Neural cell (in vitro differentiated cells): Measurements from ENCODE around the gene TMEM79. TPM values are rescaled to one million over a fixed set of nuclear protein-coding genes. Genes with fewer than 3 reads are reported as not detected.

Source experiments
- H2AFZ ChIP-seq: fragments of 200-600, 300-800 bp; sonication (generic), shearing (Covaris generic); 2 replicates; pipeline ENCODE4 v1.6.0; 2014; ENCODE audit warnings: low read depth, mild to moderate bottlenecking, antibody characterized with exemption, low read length, moderate library complexity
- H3F3A ChIP-seq: fragments of 200-600 bp; shearing (Covaris generic); 2 replicates; pipeline ENCODE4 v1.6.1; 2016; ENCODE audit warnings: mild to moderate bottlenecking, moderate library complexity, mixed read lengths, antibody characterized with exemption, low read length; ENCODE audit not compliant: insufficient read depth, poor library complexity, severe bottlenecking
- H3K27ac ChIP-seq: fragments of 200-600, 300-800 bp; sonication (generic), shearing (Covaris generic); 2 replicates; pipeline ENCODE4 v1.5.1; 2014; ENCODE audit warnings: mild to moderate bottlenecking, low read length, moderate library complexity
- H3K27me3 ChIP-seq: fragments of 300-800, 200-600 bp; sonication (generic), shearing (Covaris generic); 2 replicates; pipeline ENCODE4 v1.6.0; 2014; ENCODE audit warnings: mild to moderate bottlenecking, low read depth, low read length, moderate library complexity; ENCODE audit not compliant: insufficient read depth
- H3K36me3 ChIP-seq: fragments of 300-800, 200-600 bp; sonication (generic), shearing (Covaris generic); 2 replicates; pipeline ENCODE4 v1.5.1; 2014; ENCODE audit warnings: mild to moderate bottlenecking, antibody characterized with exemption, low read length, moderate library complexity; ENCODE audit not compliant: insufficient read depth
- H3K4me2 ChIP-seq: fragments of 300-800, 200-600 bp; sonication (generic), shearing (Covaris generic); 2 replicates; pipeline ENCODE4 v1.6.0; 2014; ENCODE audit warnings: mild to moderate bottlenecking, low read length
- H3K4me3 ChIP-seq: fragments of 300-800, 200-600 bp; sonication (generic), shearing (Covaris generic); 2 replicates; pipeline ENCODE4 v1.5.1; 2014; ENCODE audit warnings: mild to moderate bottlenecking, low read length, moderate library complexity
- H3K79me2 ChIP-seq: fragments of 200-600 bp; shearing (Covaris generic); replicated peaks from 2 replicates; pipeline ENCODE4 v1.6.0; 2014; ENCODE audit warnings: mild to moderate bottlenecking, low read length, moderate library complexity; ENCODE audit not compliant: insufficient read depth
- H3K9ac ChIP-seq: fragments of 300-800, 200-600 bp; sonication (generic), shearing (Covaris generic); 2 replicates; pipeline ENCODE4 v1.6.1; 2016; ENCODE audit warnings: mild to moderate bottlenecking, low read length, mixed read lengths
- H3K9me2 ChIP-seq: fragments of 200-600 bp; shearing (Covaris generic); 2 replicates; pipeline ENCODE4 v1.6.1; 2016; ENCODE audit warnings: mild to moderate bottlenecking, low read length, mixed read lengths; ENCODE audit not compliant: insufficient read depth
- H3K9me3 ChIP-seq: fragments of 200-600, 300-800 bp; sonication (generic), shearing (Covaris generic); 2 replicates; pipeline ENCODE4 v1.6.1; 2016; ENCODE audit warnings: mild to moderate bottlenecking, mixed run types, low read length, moderate library complexity, mixed read lengths
- H4K20me1 ChIP-seq: fragments of 200-600 bp; shearing (Covaris generic); 2 replicates; pipeline ENCODE4 v1.6.1; 2016; ENCODE audit warnings: mild to moderate bottlenecking, mixed run types; ENCODE audit not compliant: insufficient read depth
- CTCF ChIP-seq: fragments of 450-650 bp; IDR thresholded peaks from 2 replicates; pipeline ENCODE4 v1.5.1; 2014; ENCODE audit warnings: antibody characterized with exemption, mild to moderate bottlenecking, moderate library complexity; ENCODE audit not compliant: poor library complexity, severe bottlenecking
- EP300 ChIP-seq: fragments of 450-650 bp; conservative IDR thresholded peaks from 2 replicates; pipeline ENCODE4 v1.6.1; 2014; ENCODE audit warnings: antibody characterized with exemption, mild to moderate bottlenecking, moderate library complexity; ENCODE audit not compliant: poor library complexity, severe bottlenecking
- EZH2 ChIP-seq: fragments of 200-600, 300-800 bp; shearing (Covaris generic), sonication (generic); IDR thresholded peaks from 2 replicates; pipeline ENCODE4 v1.6.1; 2014; ENCODE audit warnings: antibody characterized with exemption, low read length, borderline replicate concordance, mild to moderate bottlenecking; ENCODE audit not compliant: insufficient read depth, poor library complexity, severe bottlenecking
- MXI1 ChIP-seq: fragments of 450-650 bp; conservative IDR thresholded peaks from 2 replicates; pipeline ENCODE4 v1.6.1; 2014; ENCODE audit warnings: antibody characterized with exemption, mild to moderate bottlenecking; ENCODE audit not compliant: poor library complexity, severe bottlenecking
- POLR2AphosphoS5 ChIP-seq: IDR thresholded peaks from 2 replicates; pipeline ENCODE4 v1.6.1; 2012
- RAD21 ChIP-seq: fragments of 450-650 bp; conservative IDR thresholded peaks from 2 replicates; pipeline ENCODE4 v1.6.1; 2014; ENCODE audit warnings: antibody characterized with exemption, mild to moderate bottlenecking, moderate library complexity
- SMC3 ChIP-seq: fragments of 450-650 bp; conservative IDR thresholded peaks from 2 replicates; pipeline ENCODE4 v1.6.1; 2014; ENCODE audit warnings: antibody characterized with exemption, mild to moderate bottlenecking, moderate library complexity; ENCODE audit not compliant: poor library complexity
- TAF1 ChIP-seq: IDR thresholded peaks from 2 replicates; pipeline ENCODE4 v1.6.1; 2012; ENCODE audit warnings: low read depth
- polyA plus RNA-seq: library from polyadenylated mRNA; depleted of rRNA; stranded (reverse); fragments of >200 nt; gene quantifications from 2 replicates; pipeline ENCODE4 v1.2.3, GENCODE V29; 2014
- TF ChIP-seq, protein P1 (sequence below): IDR thresholded peaks from 2 replicates; pipeline ENCODE4 v1.6.1; 2012; ENCODE audit warnings: borderline replicate concordance

The TMEM79 gene
- polyA plus RNA-seq, 1 donor from 2014 or later: 6.8 TPM

DNA sequence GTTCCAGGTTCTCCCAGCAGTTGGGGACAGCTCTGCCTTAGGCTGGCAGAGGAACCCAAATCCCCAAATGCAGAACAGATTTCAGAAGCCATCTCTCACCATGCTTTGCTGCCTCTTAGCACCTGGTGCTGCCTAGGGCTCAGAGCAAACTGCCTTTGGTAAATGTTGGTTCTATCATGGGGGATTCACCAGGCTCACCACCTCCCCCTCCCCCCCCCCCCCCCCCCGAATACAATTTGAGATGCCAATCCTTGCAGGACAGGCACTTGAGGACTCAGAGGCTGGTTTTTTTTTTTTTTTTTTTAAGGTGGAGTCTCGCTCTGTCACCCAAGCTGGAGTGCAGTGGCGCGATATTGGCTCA is 35.8 kb upstream of the TMEM79 start:
- H3K36me3 ChIP-seq: no peaks in the 10 kb centered on the region
- H3K9ac ChIP-seq: no peak overlapping the region
- H3K4me3 ChIP-seq: no peak overlapping the region
- H3K9me3 ChIP-seq: no peaks in the 10 kb centered on the region
- no peak overlapping the region for H2AFZ ChIP-seq
- TF ChIP-seq MXI1: no peak
- TF ChIP-seq, protein P1, sequence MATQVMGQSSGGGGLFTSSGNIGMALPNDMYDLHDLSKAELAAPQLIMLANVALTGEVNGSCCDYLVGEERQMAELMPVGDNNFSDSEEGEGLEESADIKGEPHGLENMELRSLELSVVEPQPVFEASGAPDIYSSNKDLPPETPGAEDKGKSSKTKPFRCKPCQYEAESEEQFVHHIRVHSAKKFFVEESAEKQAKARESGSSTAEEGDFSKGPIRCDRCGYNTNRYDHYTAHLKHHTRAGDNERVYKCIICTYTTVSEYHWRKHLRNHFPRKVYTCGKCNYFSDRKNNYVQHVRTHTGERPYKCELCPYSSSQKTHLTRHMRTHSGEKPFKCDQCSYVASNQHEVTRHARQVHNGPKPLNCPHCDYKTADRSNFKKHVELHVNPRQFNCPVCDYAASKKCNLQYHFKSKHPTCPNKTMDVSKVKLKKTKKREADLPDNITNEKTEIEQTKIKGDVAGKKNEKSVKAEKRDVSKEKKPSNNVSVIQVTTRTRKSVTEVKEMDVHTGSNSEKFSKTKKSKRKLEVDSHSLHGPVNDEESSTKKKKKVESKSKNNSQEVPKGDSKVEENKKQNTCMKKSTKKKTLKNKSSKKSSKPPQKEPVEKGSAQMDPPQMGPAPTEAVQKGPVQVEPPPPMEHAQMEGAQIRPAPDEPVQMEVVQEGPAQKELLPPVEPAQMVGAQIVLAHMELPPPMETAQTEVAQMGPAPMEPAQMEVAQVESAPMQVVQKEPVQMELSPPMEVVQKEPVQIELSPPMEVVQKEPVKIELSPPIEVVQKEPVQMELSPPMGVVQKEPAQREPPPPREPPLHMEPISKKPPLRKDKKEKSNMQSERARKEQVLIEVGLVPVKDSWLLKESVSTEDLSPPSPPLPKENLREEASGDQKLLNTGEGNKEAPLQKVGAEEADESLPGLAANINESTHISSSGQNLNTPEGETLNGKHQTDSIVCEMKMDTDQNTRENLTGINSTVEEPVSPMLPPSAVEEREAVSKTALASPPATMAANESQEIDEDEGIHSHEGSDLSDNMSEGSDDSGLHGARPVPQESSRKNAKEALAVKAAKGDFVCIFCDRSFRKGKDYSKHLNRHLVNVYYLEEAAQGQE: no peak
- no peak for TF ChIP-seq POLR2AphosphoS5
- TF ChIP-seq EZH2: no peak
- TF ChIP-seq RAD21: no peak
- H3K27me3 ChIP-seq: no peaks in the 10 kb centered on the region
- no peak overlapping the region for H3K27ac ChIP-seq
- no peaks in the 10 kb centered on the region for H4K20me1 ChIP-seq
- H3K9me2 ChIP-seq: no peaks in the 10 kb centered on the region
- no peak overlapping the region for H3K4me2 ChIP-seq
- no peaks in the 10 kb centered on the region for H3F3A ChIP-seq
- H3K79me2 ChIP-seq: no peaks in the 10 kb centered on the region

DNA sequence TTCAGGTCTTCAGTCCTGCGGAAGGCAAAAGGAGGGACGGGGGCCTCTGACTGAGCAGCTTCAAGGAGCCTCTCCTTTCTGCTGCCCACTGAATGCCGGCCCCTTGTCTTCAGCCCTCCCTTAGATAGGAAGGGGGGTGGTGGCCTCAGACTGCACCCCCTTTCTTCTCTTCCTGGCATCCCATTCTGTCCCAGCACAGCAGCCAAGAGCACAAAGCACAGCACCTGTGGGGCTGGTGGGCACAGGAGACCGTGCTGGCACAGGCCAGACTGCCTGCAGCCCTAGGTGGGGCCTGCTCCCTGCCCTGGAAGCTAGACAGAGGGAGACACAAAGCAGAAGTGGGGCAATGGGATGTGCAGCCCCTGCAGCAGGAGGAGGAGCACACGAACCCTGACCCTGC is 34.5 kb upstream of the TMEM79 start:
- Histone ChIP-seq H3K9me3 (no peaks in the 10 kb centered on the region), H4K20me1 (no peaks in the 10 kb centered on the region), H3F3A (no peaks in the 10 kb centered on the region), H3K27ac (no peak overlapping the region), H3K4me3 (no peak overlapping the region), H3K27me3 (no peaks in the 10 kb centered on the region), H3K9ac (no peak overlapping the region), H3K36me3 (no peaks in the 10 kb centered on the region), H2AFZ (no peak overlapping the region), H3K4me2 (no peak overlapping the region), H3K79me2 (no peaks in the 10 kb centered on the region), H3K9me2 (no peaks in the 10 kb centered on the region)
- TF ChIP-seq MXI1 (no peak), RAD21 (no peak), EP300 (no peak), SMC3 (no peak), EZH2 (no peak), TAF1 (no peak), CTCF (no peak), POLR2AphosphoS5 (no peak)
- TF ChIP-seq, protein P1: no peak
